Middle frontal gyrus (tissue), 1 donor: ENCODE results near the gene VDAC1.
"Not testable (repeated sequence)": the region's sequence is repeated elsewhere in the genome, so short reads cannot be mapped to it uniquely, and the experiment has no call there.

Experiments
- DNase-seq: peaks from one replicate; pipeline ENCODE4 v3.0.0-alpha.2; 2015; ENCODE audit warnings: low spot score; ENCODE audit errors: extremely low spot score

Gene VDAC1

GRCh38 chr5:133942614-133943474, 61.9 kb downstream of the VDAC1 start:
- DNase-seq, result no peak

DNA sequence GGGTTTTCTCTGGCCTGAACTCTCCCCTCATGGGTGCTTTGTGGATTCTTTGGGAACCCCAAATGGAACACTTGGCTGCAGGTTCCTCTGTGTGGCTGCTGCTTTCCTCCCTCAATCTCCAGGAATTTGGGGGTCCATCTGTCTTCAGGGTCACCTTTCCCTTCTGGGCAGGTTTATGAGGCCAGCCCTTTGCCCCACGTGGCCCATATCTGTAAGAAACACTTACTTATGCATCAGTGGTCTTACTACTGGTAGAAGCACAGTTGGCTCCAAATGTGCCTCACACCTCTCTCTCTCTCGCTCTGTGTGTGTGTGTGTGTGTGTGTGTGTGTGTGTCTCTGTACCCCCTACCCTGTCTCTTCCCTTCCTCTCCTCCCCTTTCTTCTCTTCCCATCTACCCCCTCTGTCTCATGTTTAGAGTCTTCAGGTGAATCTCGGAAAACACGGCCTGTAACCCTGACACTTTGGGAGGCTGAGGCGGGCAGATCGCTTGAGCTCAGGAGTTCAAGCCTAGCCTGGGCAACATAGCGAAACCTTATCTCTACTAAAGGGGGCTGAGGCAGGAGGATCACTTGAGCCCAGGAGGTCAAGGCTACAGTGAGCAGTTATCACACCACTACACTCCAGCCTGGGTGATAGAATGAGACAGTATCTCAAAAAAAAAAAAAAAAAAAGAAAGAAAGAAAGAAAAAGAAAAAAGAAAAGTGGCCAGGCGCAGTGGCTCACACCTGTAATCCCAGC, 63.1 kb downstream of the VDAC1 start:
- no peak for DNase-seq

DNA sequence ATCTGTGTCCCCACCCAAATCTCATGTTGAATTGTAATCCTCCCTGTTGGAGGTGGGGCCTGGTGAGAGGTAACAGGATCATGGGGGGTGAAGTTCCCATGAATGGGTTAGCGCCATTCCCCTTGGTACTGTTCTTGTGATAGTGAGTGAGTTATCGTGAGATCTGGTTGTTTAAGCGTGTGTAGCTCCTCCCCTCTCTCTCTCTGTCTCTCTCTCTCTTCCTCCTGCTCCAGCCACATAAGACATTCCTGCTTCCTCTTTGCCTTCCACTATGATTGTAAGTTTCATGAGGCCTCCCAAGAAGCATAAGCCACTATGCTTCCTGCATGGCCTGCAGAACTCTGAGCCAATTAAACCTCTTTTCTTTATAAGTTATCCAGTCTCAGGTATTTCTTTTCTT, 65.1 kb downstream of the VDAC1 start:
- no peak for DNase-seq

GRCh38 chr5:133938929-133939328, 65.8 kb downstream of the VDAC1 start:
- no peak for DNase-seq

GRCh38 chr5:133938039-133938821, 66.5 kb downstream of the VDAC1 start:
- no peak for DNase-seq

DNA sequence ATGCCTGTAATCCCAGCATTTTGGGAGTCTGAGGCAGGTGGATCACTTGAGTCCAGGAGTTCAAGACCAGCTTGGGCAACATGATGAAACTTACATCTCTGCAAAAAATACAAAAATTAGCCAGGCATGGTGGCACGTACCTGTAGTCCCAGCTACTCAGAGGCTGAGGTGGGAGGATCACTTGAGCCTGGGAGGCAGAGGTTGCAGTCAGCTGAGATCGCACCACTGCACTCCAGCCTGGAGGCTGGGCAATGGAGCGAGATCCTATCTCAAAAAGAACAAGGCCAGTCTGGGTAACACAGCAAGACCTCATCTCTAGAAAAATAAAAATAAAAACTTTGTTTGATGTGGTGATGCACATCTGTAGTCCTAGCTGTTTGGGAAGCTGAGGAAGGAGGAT, 67.1 kb downstream of the VDAC1 start:
- DNase-seq, result not testable (repeated sequence)

DNA sequence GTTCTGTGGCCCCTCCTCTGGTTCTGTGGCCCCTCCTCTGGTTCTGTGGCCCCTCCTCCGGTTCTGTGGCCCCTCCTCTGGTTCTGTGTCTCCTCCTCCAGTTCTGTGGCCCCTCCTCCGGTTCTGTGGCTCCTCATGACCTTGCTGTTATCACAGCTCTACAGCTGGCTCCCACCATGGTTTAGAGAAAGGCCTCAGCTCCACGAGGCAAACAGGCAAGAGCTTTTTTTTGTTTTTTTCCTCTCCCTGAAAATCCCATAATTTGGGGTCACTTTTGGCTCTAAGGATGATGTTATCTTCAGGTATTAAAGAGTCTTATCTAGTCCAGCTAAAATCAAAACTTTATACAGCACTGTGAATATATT, 68.1 kb downstream of the VDAC1 start:
- DNase-seq, result no peak

- DNase-seq, result not testable (repeated sequence)
Observed at GRCh38 chr5:133935991-133936650, 68.7 kb downstream of the VDAC1 start.

- DNase-seq, result no peak
Observed at GRCh38 chr5:133935667-133935940, 69.2 kb downstream of the VDAC1 start.

DNA sequence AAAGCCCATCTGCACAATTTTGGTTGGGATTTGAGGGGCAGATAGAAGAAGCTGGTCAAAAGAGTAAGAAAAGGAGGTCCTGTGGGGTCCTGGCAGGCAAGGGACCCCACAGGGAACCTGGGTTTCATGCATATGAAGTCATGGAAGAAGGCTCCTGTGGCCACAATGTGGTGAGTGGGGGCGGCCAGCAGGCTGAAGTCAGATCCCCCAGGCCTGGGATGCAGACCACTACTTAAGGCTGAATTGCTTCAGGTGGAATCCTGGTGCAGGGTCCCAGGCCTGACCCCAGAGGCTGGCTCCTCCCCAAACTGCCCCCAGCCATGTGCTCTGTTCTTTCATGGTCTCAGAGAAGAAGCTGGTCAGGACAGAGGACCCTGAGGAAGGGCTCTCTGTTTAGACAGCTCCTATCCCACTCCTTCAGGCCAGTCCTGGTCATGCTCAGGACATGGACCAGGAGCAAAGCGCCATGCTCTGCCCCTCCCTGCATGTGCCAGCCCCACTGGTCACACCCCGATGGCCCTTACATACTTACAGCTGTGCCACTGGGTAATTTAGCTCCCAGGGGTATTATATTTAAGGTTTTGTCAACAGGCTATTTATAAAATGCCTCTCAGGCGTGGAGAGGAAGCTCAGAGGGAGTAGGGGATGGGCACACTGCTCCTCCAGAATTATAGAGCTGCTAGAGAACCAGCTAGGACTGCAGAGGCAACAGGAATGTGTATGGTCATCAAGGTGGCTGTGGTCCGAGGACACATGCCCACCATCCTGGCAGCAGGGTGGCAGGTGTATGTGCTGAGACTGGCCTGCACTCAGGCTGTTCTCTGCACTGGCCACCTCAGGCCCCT, 69.7 kb downstream of the VDAC1 start:
- DNase-seq, result no peak

- no peak for DNase-seq
Observed at GRCh38 chr5:133934311-133934710, 70.5 kb downstream of the VDAC1 start.

DNA sequence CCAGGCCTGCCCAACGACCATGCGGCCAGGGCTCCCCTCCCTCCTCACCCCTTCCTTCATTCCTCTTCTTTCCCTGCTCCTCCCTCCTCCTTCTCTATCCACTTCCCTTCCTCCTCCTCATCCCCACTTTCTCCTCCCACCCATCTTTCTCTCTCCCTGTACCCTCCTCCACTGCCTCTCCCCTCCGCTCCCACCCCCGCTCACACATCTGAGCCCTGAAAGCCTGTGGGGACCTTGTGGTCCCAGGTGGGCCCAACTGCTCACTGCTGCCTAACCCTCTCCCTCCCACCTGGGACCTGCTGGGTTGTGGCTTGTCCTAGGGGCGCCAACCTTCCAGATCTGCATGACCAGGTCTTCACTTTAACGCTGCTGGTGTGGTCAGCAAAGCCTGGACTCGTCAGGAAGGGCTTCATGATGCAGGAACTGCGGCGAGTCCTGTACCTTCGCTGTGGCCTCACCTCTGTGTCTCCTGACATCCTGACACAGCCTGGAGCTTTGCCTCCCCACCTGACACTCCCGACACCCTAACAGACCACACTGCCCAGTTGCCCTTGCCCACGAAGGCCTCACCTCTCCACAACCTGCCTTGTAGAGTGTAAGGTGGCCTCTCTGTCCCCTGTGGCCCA, 71.0 kb downstream of the VDAC1 start:
- DNase-seq, result no peak

DNA sequence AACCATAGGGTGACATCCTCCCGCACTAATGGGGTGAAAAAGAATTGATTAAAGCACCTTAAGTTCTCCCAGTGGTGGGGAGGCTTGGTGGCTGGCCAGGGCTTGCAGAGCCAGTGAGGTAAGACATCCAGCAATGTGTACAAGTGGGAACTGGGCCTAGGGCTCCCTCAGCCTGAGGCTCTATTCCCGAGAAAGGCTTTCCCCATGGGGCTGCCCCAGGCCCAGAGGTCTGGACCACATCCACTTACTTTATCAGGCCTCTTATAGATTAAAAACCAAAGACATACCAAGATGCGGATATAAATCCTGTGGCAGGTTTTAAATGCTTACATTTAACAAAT, 71.6 kb downstream of the VDAC1 start:
- no peak for DNase-seq

- DNase-seq, result no peak
Observed at GRCh38 chr5:133932441-133933168, 72.2 kb downstream of the VDAC1 start.

GRCh38 chr5:133931546-133931945, 73.2 kb downstream of the VDAC1 start:
- DNase-seq, result no peak

DNA sequence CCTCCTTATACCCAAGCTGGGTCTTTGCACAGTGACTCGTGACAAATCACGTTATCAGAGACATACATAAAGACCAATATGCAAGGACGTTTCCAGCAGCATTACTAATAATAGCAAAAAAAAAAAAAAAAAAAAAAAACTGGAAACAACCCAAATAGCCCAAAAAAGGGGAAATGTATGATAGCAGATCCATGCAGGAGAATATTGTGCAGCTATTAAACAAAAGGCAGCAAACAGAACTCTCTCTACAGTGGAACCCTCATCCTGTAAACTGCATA, 74.0 kb downstream of the VDAC1 start:
- DNase-seq, result no peak

GRCh38 chr5:133930061-133930812, 74.5 kb downstream of the VDAC1 start:
- peak; percentile 47 for DNase-seq

GRCh38 chr5:133928587-133929393, 76.0 kb downstream of the VDAC1 start:
- DNase-seq, result no peak
